ENCODE results near the gene ABHD6.

DNA sequence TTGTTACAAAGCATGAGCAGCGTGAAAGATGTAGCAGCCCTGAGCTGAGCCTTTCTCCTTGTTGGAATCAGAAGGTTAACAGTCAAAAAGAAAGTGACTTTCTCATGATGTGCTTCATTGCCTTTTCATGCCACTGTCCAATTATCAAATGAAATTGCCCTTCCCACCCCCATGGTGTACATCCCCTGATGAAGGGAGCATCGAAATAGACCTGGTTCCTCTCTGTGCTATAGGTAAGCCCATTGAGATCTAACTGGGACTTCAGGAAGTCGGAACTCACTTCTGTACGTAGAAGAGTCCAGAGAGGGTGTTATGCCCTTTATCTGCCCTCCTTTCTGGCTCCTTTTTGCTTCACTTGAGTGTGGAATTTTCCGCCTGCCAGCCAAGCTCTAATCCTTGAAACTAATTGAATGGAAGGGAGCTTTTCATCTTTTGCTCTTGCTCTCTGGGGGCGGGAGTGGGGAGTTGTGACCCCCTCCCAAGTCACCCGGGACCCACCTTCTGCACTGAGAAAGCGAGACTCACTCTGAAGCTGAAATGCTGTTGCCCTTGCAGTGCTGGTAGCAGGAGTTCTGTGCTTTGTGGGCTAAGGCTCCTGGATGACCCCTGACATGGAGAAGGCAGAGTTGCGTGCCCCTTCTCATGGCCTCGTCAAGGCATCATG, 20.9 kb downstream of the ABHD6 start:
- TF ChIP-seq HOXA7 (CRISPR knock-in tag; IDR thresholded peaks at IDR 0.05; ENCODE audit: borderline replicate concordance) (no peak), ZBTB49 (tag by site-specific recombination; IDR thresholded peaks at IDR 0.05; ENCODE audit: low read depth) (no peak), ZNF133 (tag by site-specific recombination; IDR thresholded peaks at IDR 0.05) (no peak)
- TF ChIP-seq, protein P1, sequence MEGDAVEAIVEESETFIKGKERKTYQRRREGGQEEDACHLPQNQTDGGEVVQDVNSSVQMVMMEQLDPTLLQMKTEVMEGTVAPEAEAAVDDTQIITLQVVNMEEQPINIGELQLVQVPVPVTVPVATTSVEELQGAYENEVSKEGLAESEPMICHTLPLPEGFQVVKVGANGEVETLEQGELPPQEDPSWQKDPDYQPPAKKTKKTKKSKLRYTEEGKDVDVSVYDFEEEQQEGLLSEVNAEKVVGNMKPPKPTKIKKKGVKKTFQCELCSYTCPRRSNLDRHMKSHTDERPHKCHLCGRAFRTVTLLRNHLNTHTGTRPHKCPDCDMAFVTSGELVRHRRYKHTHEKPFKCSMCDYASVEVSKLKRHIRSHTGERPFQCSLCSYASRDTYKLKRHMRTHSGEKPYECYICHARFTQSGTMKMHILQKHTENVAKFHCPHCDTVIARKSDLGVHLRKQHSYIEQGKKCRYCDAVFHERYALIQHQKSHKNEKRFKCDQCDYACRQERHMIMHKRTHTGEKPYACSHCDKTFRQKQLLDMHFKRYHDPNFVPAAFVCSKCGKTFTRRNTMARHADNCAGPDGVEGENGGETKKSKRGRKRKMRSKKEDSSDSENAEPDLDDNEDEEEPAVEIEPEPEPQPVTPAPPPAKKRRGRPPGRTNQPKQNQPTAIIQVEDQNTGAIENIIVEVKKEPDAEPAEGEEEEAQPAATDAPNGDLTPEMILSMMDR (tag by site-specific recombination; IDR thresholded peaks at IDR 0.05), result no peak

Data from HEK293 (cell line).